Muscle of back (tissue), 13 donors: ENCODE measurements around the gene ZBTB7A. TPM values are rescaled to one million over a fixed set of nuclear protein-coding genes. Genes with fewer than 3 reads are reported as not detected.

ENCODE experiments used
- DNase-seq, 3 donors: peaks; one replicate each; pipeline versions ENCODE4 v3.0.0 to v3.0.0-alpha.2; 2013
- long read RNA-seq, 9 donors: transcript quantifications; one replicate each; lab custom pipeline, GENCODE V29; 2026
- polyA plus RNA-seq, 10 donors: library from polyadenylated mRNA; unstranded; fragments of 120-200 nt; gene quantifications; one replicate each; pipeline ENCODE4 v1.2.1, GENCODE V29; 2013; ENCODE audit not compliant: insufficient read length in 10 of 10

The ZBTB7A gene
- 1 to 10 TPM; 5.4 to 9.0 (median 8.0) TPM for polyA plus RNA-seq
- long read RNA-seq, donor 1, full-length matches to known transcripts, result 4 of 4 reads
- long read RNA-seq, donor 1, partial matches to known transcripts, result 0 of 4 reads
- long read RNA-seq, donor 1, other reads (novel, unspliced or antisense), result 0 of 4 reads
- long read RNA-seq, donor 2, full-length matches to known transcripts, result 3 of 3 reads
- long read RNA-seq, donor 2, partial matches to known transcripts, result 0 of 3 reads
- long read RNA-seq, donor 2, other reads (novel, unspliced or antisense), result 0 of 3 reads
- long read RNA-seq, donor 3, result 0 reads
- long read RNA-seq, donor 4, partial matches to known transcripts, result 0 of 2 reads
- long read RNA-seq, donor 4, other reads (novel, unspliced or antisense), result 0 of 2 reads
- long read RNA-seq, donor 5, full-length matches to known transcripts, result 2 of 7 reads
- long read RNA-seq, donor 5, partial matches to known transcripts, result 5 of 7 reads
- long read RNA-seq, donor 5, other reads (novel, unspliced or antisense), result 0 of 7 reads
- long read RNA-seq, donor 6, partial matches to known transcripts, result 0 of 1 reads
- long read RNA-seq, donor 6, other reads (novel, unspliced or antisense), result 0 of 1 reads
- long read RNA-seq, donor 7, full-length matches to known transcripts, result 1 of 6 reads
- long read RNA-seq, donor 7, partial matches to known transcripts, result 5 of 6 reads
- long read RNA-seq, donor 7, other reads (novel, unspliced or antisense), result 0 of 6 reads
- long read RNA-seq, donor 8, partial matches to known transcripts, result 0 of 1 reads
- long read RNA-seq, donor 8, other reads (novel, unspliced or antisense), result 0 of 1 reads
- long read RNA-seq, donor 9, result 0 reads

- peak; percentile 71 to 89 (median 79) for DNase-seq
These were observed at the start of gene ZBTB7A for GRCh38 chr19:4066682-4067395. Gene ZBTB7A, minus strand, starts transcription at chr19:4066899. Its CDS starts 11,667 bp downstream, at chr19:4055232.

GRCh38 chr19:4115818-4116385 lies 49.2 kb upstream of the ZBTB7A start:
- no peak for DNase-seq

- no peak for DNase-seq
These were observed 48.5 kb upstream of the ZBTB7A start for GRCh38 chr19:4115050-4115817.

GRCh38 chr19:4114181-4114580 lies 47.5 kb upstream of the ZBTB7A start:
- DNase-seq, result no peak

GRCh38 chr19:4113398-4114088 lies 46.8 kb upstream of the ZBTB7A start:
- DNase-seq, result no peak

- DNase-seq, result no peak
These were observed 45.7 kb upstream of the ZBTB7A start for GRCh38 chr19:4112367-4112766.

- no peak for DNase-seq
These were observed 42.9 kb upstream of the ZBTB7A start for GRCh38 chr19:4109626-4109945.

- DNase-seq, result no peak
These were observed 42.3 kb upstream of the ZBTB7A start for GRCh38 chr19:4108767-4109625.

GRCh38 chr19:4103080-4103433 lies 36.4 kb upstream of the ZBTB7A start:
- no peak for DNase-seq

- DNase-seq, result no peak
These were observed 35.8 kb upstream of the ZBTB7A start for GRCh38 chr19:4102339-4103079.

- no peak for DNase-seq
These were observed 34.7 kb upstream of the ZBTB7A start for GRCh38 chr19:4101496-4101770.

GRCh38 chr19:4100647-4101495 lies 34.2 kb upstream of the ZBTB7A start:
- DNase-seq, result no peak

- no peak for DNase-seq
These were observed 32.5 kb upstream of the ZBTB7A start for GRCh38 chr19:4099041-4099764.

- peak in 1 of 3 donors; percentile 23 for DNase-seq
These were observed 31.8 kb upstream of the ZBTB7A start for GRCh38 chr19:4098493-4098892.

GRCh38 chr19:4097501-4097900 lies 30.8 kb upstream of the ZBTB7A start:
- no peak for DNase-seq

GRCh38 chr19:4096049-4096892 lies 29.6 kb upstream of the ZBTB7A start:
- no peak for DNase-seq

GRCh38 chr19:4095488-4095844 lies 28.8 kb upstream of the ZBTB7A start:
- DNase-seq, result no peak
